D341Med (cell line): Measurements from ENCODE around the gene CEBPB.
"Not testable (repeated sequence)": the region's sequence is repeated elsewhere in the genome, so short reads cannot be mapped to it uniquely, and the experiment has no call there.

Experiments used
- DNase-seq: peaks from one replicate; pipeline ENCODE4 v3.0.0; 2012; ENCODE audit warnings: low spot score

Gene CEBPB

DNA sequence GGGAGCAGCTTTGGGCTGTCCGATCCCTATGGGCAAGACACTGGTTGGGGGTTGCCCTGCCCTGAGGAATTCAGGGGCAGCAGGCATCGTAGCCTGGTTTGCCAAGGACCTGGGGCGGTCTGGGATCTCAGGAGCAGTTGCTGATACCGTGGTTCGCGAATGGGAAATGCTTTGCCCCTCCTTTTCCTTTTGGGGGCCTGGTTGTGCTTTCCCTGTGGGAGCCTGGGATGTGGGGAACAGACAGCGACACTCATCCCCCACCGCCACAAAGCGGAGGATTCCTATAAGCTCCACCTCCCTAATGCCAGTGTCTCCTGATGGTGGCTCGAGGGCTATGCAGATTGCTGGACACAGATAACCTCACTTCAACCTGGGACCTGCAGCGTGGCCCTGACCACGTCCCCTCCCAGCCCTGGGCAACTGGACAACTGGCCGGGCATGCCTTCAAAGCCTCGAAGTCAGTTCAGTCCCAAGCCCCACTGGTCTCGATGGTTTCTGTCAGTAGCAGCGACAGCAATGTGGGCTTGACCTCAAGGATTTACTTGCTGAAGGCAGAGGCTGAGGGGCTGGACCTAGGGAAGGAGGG is 3.3 kb downstream of the CEBPB start:
- DNase-seq, result peak; percentile 27

DNA sequence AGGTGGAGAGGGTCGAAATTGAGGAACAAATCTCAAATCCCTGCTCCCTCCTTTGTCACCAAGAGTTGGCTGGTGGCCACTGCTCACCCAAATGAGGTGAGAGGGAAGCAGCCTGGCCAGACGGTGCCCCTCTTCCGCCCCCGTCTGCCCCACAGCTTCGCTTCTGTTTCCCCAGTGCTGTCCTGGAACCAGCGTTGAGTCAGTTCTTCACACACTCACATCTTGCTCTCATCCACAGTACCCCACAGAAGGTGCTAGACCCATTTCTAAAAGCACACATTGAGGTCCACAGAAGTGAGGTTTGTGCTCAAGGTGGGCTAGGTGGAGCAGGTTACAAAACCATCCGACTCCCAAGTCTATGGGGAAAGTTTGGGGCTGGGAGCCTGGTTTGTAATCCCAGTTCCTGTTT is 3.8 kb downstream of the CEBPB start:
- DNase-seq, result peak; percentile 10

DNA sequence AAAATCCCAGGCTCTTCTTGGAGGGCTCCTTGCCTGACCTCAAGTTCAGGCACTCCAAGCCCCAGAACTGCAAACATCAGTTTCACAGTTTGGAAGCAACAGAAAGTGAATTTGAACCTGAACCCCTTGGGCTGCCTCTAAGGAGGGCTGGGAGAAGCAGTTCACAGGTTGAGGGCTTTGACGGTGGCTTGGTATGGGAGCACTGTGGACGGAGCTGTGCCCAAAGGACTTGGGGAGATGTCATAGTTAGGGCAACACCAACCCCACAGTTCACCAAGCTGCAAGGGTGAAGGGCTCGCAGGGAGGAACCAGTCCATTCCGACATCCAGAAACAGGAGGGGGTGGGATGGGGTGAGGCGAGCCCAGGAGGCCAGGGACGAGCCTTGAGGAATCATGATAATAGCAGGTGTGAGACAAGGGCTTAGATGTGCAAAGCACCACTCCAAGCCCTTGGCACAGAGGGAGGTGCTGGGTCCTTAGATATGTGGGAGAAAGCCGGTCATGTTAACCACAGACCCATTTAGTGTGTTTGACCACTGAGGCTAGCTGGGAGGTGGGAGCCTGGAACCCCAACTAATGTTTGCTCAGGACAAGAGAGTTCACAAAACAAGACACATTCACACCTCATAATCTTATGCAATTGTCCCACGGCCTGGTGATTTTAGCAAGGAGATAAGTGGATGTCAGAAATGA is 4.3 kb downstream of the CEBPB start:
- DNase-seq, result peak; percentile 14

DNA sequence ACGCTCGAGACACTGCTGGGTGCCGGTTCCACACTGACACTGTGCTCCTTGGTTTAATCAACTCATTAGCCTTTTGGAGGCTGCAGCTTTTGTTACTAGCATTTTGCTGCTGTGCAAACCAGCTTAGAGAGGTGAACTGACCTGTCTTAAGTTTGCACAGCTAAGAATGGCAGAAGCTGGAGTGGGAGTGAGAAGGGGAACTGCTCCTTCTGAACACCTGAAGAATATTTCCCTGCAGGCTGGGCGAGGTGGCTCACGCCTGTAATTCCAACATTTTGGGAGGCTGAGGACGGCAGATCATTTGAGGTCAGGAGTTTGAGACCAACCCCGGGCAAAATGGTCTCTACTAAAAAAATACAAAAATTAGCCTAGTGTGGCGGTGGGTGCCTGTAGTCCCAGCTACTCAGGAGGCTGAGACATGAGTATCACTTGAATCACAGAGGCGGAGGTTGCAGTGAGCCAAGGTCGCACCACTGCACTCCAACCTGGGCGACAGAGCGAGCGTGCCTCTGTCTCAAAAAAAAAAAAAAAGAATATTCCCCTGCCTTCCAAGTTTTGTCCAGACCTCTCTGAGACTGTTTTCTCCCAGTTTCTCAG is 5.0 kb downstream of the CEBPB start:
- DNase-seq, result no peak

DNA sequence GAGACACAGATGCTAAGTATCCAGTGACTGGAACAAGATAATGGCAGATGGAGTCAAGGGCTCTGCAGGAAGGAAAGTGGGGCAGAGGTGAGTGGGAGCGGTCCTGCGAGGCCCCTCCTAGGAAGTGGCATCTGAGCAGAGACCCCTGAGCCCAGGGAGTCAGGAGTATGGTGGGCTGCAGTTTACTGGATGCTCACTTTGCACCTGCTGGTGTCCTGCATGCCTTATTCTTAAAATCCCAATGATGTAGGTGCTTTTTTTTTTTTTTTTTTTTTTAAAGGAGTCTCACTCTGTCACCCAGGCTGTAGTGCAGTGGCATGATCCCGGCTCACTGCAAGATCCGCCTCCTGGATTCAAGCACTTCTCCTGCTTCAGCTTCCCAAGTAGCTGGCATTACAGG is 5.6 kb downstream of the CEBPB start:
- no peak for DNase-seq

DNA sequence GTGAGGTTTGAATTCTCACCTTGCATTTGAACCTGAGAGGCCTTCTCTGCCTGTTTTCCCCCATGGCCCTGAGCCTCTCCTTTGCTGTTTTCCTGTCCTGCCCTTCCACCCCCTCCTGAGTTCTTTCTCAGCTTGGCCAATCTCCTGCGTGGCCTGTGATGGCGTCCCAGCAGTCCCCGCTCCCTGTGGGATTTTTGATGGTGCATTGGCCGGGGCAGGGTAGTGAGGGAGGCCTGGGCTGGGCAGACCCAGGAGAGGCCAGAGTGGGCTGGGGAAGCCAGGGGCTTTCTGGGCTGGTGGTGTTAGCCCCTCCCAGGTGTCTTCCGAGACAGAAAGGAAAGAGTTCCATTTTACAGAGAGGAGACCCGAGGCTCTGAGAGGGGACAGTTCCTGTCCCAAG is 6.3 kb downstream of the CEBPB start:
- no peak for DNase-seq

DNA sequence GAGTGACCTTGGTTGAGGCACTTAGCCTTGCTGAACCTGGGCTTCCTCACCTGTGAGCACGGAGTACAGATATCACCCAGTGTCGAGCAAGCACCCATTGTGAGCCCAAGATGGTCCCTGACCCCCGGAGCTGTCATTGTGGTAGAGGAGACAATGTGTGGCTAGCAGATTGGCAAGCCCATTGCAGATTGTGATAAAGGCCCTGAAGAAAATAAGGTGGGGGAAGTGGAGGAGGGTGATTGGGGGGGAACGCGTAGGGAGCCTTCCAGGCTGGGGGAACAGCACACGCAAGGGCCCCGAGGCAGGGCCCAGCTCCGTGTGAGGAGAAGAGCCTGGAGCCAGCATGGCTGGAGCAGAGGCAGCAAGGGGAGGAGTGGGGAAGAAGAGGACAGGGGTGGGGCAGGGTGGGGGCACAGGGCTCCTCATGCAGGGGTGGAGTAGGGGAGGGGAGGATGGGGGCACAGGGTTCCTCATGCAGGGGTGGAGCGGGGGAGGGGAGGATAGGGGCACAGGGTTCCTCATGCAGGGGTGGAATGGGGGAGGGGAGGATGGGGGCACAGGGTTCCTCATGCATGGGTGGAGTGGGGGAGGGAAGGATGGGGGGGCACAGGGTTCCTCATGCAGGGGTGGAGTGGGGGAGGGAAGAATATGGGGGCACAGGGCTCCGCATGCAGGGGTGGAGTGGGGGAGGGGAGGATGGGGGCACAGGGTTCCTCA is 7.0 kb downstream of the CEBPB start:
- no peak for DNase-seq

DNA sequence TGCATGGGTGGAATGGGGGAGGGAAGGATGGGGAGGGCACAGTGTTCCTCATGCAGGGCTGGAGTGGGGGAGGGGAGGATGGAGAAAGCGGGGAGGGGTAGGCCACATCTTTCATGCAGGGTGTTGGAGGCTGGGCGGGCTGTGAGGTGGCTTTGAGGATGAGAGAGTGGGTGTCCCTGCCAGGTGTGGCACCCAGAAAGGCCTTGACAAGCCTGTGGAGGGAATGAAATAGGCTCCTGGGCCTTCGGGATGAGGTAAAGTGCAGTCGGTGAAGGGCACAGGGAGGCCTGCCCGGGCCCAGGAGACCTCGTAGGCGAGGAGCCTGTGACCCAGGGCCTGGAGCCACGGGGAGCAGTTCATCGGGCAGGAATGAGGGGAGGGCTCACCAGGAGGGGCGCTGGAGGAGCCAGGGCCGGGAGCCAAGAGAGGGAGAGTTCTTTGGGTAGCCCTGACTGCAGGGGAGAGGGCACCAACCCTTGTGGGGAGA is 7.6 kb downstream of the CEBPB start:
- peak; percentile 34 for DNase-seq

DNA sequence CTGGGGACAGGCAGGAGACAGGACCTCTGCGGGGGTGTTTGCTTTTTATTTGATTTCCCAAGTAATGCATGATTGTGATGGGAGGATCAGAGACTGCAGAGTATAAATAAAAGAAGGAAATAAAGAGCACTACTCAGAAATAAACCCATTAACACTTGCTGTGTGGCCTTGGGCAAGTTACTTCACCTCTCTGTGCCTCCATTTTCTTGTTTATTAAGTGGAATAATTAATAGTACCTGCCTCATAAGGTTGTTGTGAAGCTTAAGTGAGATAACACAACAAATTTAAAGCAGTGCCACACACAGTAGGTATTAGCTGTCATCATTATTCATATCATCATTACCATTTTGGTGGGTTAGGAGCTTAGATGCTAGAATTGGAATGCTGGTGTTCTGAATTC is 8.1 kb downstream of the CEBPB start:
- no peak for DNase-seq

DNA sequence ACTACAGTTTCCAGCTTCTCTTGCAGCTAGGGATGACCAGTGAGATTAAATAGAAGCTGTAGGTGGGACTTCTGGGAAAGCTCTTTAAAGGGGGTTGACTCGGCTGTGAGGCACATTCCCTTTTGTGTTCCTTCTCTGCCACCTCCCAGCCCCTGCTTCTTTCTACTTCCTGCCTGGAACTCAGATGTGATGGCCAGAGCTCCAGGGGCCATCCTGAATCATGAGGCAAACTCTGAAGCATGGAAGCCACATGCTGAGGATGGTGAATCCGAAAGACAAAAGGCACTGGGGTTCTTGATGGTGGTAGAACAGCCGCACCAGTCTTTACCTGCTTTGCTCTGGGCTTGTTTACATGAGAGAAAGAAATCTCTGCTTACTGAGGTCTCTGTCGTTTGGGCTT is 9.1 kb downstream of the CEBPB start:
- DNase-seq, result no peak

DNA sequence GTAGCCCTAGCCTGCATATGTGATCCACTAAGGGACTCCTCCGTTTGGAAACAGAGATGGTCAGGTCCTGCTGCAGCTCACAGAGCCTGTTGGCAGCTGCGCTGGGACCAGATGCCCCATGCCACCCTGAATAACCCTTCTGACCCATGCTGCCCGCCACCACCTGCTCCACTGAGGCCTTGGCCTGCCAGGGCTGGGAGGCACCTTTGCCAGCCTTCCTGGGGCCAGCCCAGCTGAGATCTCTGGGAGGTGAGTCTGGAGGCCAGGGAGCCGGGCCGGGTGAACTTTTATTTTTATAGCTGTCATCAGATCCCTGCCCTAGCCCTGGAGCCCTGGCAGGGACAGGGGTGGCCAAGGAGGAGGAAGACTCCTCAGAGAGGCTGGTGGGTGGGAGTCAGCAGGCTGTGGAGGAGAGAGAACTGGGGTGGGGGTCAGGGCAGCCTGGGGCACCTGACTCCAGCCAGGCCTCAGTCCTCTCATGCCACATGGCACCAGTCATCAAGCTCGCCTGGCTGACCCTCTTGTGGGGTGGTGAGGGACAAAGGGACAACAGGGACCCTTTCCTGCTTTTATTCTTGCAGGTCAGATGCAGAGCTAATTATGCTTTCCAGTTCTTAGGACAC is 10.0 kb downstream of the CEBPB start:
- peak; percentile 24 for DNase-seq

DNA sequence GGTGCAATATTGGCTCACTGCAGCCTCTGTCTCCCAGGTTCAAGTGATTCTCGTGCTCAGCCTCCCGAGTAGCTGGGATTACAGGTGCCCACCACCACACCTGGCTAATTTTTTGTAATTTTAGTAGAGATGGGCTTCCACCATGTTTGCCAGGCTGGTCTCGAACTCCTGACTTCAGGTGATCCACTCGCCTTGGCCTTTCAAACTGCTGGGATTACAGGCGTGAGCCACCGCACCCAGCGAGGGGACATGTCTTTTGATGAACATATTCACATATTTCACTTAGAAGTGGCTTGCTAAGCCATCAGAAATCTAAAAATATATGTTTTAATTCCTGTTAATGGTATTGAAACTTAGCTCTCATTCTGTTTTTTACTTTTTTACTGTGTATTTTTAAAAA is 11.1 kb downstream of the CEBPB start:
- DNase-seq, result not testable (repeated sequence)

DNA sequence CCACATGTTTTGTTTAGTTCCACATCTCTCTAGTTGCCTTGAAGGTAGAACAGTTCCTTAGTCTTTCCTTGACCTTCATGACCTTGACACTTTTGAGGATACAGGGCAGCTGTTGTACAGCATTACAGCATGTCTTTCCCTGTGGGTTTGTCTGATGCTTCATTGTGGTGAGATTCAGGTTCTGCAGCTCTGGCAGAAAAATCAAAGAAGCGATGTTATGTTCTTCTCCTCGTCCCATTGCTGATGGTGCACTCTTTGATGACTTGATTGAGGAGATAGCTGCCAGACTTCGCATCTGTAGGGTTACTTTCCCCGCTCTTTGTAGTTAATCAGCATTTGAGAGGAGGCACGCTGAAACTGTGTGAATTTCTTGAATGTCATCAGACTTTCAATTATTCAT is 12.0 kb downstream of the CEBPB start:
- DNase-seq, result no peak

DNA sequence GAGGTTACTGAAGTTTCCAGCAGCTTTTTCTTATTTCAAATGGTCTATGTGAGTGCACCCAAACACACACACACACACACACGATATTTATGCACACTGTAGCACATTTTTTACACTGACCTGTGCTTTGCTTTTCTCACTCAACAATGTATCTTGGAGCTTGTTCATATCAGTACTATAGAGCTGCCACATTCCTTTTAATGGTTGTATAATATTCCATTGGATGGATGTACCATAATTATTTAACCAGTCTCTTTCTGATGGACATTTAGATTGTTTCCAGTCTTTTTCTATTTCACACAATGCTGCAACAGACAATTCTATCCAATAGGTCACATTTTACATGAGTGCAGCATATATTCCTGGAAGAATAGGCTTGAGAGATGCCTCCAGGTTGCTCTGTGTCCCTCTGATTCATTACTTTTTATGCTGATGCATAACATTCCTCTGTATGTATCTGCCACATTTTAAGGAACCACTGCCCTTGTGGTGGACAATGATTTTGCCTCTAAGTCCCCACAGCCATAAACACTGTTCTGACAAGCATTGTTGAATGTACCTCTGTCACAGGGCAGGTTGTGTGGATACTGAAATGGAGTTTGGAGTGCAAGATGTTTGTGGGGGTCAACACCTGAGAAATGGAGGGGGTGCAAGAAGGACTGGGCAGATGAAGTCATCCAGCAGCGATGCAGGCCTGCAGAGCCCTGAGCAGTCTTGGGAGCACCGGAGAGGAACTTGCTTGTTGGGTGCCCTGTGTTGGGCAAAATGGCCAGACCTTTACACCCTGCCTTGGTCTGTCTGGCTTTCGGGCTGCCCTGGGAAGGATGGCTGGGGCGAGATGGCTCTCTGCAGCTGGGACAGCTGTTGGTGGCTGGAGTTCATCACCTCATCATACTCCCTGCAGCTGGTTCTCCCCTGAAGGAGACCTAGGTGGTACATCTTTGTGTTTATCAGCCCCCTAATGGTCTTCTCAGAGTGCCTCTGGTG is 13.6 kb downstream of the CEBPB start:
- DNase-seq, result no peak

DNA sequence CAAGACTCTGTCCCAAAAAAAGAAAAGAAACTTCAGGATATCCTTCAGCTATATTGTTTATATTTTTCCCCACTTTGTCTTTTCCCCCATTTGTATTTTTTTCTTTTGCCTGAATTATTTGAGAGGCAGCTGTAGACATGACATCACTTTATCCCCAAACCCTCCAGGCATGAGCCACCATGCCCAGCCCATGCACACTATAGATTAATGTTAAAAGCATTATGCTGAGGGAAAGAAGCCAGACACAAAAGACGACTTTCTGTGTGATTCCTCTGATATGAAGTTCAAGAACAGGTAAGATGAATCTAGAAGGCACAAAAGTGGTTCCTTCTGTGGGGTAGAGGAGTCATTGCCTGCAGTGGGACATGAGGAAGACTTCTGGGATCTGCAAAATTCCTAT is 16.4 kb downstream of the CEBPB start:
- DNase-seq, result no peak

DNA sequence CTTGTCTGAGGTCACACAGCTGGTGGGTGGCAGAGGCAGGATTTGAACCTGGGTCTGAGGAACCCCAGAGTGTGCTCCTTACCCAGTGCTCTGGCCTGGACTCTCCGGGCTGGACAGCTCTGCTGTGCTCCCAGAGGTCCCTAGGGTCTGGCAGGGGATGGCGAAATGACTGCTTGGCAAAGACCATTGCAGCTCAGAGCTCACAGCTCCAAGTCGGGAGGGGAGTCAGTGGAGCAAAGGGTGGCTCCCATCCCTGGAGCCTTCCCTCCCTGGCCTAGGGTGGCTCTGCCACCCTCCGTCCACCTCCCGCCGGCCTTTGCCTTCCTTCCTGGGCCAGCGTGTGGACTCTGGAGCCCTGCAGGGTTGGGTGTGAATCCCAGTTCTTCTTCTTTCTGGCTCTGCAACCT is 17.5 kb downstream of the CEBPB start:
- no peak for DNase-seq

DNA sequence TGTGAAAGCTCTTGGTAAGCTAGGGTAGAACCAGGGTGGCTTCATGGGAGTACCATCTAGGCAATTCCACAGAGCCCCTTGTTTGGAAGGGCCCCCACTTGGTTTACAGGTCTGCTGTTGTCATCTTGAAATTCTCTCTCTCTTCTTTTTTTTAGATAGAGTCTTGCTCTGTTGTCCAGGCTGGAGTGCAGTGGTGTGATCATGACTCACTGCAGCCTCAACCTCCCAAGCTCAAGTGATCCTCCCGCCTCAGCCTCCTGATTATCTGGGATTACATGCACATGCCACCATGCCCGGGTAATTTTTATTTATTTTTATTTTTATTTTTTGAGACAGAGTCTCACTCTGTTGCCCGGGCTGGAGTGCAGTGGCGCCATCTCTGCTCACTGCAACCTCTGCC is 18.2 kb downstream of the CEBPB start:
- DNase-seq, result not testable (repeated sequence)

DNA sequence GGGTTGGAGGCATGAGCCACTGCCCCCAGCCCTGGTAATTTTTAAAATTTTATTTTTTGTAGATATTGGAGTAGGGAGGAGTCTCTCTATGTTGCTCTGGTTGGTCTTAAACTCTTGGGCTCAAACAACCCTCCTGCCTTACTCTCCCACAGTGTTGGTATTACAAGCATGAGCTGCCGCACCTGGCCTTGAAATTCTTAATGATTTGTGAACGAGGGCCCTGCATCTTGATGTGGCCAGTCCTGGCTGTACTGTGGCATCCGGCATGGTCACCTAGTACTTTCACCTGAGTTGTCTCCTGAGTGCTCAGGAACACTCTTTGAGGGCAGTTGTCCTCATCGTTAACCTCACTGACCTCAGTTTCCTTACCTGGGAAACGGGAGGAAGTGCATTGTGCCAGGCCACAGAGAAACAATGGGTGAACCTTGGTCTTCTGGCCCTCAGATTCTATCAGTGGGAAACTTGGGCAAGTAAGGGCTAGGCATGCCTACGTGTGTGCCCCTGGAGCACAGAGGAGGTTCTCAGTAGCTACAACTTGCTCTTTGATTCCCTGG is 19.5 kb downstream of the CEBPB start:
- DNase-seq, result no peak

DNA sequence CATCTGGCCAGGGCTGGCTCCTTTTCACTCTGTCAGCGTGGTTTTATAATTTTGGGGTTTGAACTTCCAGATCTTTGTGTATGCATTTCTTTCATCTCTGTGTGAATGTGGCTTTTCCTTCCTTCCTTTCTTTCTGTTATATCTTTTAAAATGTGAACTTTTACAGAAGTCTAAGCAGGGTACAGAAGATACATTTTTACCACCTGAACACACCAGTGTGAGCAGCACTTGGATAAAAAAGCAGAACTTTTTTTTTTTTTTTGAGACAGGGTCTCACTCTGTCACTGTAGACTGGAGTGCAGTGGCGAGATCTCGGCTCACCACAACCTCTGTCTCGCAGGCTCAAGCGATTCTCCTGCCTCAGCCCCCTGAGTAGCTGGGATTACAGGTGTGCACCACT is 20.5 kb downstream of the CEBPB start:
- DNase-seq, result no peak

DNA sequence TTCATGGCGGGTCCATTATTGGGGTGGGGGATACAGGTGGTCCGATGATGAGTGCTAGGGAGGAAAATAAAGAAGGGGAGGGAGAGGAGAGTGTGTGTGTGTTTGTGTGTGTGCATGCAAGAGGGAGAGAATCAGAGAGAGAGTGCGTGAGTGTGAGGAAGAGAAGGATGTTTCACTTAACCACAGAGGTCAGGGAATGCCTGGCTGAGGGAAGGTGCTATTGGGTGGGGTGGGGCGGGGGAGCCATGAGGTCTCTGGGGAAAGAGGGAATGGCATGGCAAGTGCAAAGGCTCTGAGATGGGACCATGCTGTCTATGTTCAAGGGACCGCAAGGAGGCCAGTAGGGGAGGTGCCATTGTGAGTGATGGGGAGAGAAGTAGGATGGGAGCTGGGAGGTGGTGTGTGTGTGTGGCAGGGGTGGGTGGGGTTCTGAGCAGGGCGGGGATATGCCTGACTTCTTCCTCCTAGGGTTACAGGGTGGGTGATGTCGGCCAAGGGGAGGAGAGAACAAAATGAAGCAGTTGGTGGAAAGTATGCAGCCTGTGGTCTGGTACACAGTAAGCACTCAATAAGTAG is 23.0 kb downstream of the CEBPB start:
- DNase-seq, result no peak
